Left ventricle myocardium inferior (tissue), 1 donor: ENCODE measurements around the gene SEC23IP. TPM values are rescaled to one million over a fixed set of nuclear protein-coding genes. Genes with fewer than 3 reads are reported as not detected.

Source experiments
- DNase-seq: peaks from one replicate; pipeline ENCODE4 v3.0.0-alpha.2; 2020
- H3K27ac ChIP-seq: fragments of 200-600 bp; replicated peaks from 2 replicates; pipeline ENCODE4 v1.8.0; 2021
- H3K27me3 ChIP-seq: fragments of 200-600 bp; 2 replicates; pipeline ENCODE4 v1.8.0; 2021; ENCODE audit warnings: low read depth
- H3K36me3 ChIP-seq: fragments of 200-600 bp; 2 replicates; pipeline ENCODE4 v1.8.0; 2021
- H3K4me1 ChIP-seq: fragments of 200-600 bp; 2 replicates; pipeline ENCODE4 v1.8.0; 2021
- H3K4me3 ChIP-seq: fragments of 200-600 bp; 2 replicates; pipeline ENCODE4 v1.8.0; 2021; ENCODE audit warnings: mild to moderate bottlenecking, moderate library complexity
- H3K9me3 ChIP-seq: fragments of 200-600 bp; replicated peaks from 2 replicates; pipeline ENCODE4 v1.8.0; 2021
- intact Hi-C: fragments of 100-400 bp; cut with micrococcal nuclease; formaldehyde crosslinking; loops from one replicate; pipeline ENCODE4 v1.11.0; 2022
- total RNA-seq: library from RNA; stranded (reverse); fragmentation: NEBNext Ultra II Directional; extraction: Animal tissue kit (Norgen Biotek cat#: 25700); gene quantifications from one replicate; pipeline ENCODE4 v1.2.1, GENCODE V29; 2021
- TF ChIP-seq, protein P1 (sequence below): fragments of 200-600 bp; IDR thresholded peaks from 2 replicates; pipeline ENCODE4 v1.8.0; 2021; ENCODE audit warnings: antibody characterized with exemption, mild to moderate bottlenecking, borderline replicate concordance
- donor health status: DM: no; HTN: yes; CAD: no; lungs with severe emphysema.

The SEC23IP gene
- total RNA-seq, 1 donor from 2014 or later: 27.9 TPM

DNA sequence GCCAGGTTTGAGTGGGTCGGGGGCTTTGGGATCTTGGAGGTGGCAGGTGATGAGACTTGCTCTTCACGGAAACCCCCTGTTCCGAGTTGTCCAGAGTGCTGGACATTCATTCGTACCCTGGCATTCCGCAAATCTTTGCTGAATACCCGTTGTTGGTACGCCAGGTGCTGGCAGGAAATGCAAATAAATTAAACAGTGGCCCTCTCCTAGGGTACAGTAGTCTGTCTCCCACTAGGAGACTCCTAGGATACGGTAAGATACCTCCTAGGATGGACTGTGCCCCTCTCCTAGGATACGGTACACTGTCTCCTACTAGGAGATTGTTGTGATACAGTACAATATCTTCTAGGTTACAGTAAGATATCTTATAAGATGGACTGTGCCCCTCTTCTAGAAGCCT is 544 bp downstream of the SEC23IP start:
- TF ChIP-seq, protein P1, sequence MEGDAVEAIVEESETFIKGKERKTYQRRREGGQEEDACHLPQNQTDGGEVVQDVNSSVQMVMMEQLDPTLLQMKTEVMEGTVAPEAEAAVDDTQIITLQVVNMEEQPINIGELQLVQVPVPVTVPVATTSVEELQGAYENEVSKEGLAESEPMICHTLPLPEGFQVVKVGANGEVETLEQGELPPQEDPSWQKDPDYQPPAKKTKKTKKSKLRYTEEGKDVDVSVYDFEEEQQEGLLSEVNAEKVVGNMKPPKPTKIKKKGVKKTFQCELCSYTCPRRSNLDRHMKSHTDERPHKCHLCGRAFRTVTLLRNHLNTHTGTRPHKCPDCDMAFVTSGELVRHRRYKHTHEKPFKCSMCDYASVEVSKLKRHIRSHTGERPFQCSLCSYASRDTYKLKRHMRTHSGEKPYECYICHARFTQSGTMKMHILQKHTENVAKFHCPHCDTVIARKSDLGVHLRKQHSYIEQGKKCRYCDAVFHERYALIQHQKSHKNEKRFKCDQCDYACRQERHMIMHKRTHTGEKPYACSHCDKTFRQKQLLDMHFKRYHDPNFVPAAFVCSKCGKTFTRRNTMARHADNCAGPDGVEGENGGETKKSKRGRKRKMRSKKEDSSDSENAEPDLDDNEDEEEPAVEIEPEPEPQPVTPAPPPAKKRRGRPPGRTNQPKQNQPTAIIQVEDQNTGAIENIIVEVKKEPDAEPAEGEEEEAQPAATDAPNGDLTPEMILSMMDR: no peak
- peaks cover 59% of the 10 kb centered on the region for H3K4me1 ChIP-seq
- peak overlapping the region; percentile 90 for H3K27ac ChIP-seq
- H3K4me3 ChIP-seq: peak overlapping the region; percentile 88
- peaks cover 2% of the 10 kb centered on the region for H3K36me3 ChIP-seq
- no peak for DNase-seq
- H3K27me3 ChIP-seq: no peaks in the 10 kb centered on the region
- intact Hi-C loops: no loop called here
- H3K9me3 ChIP-seq: no peaks in the 10 kb centered on the region

DNA sequence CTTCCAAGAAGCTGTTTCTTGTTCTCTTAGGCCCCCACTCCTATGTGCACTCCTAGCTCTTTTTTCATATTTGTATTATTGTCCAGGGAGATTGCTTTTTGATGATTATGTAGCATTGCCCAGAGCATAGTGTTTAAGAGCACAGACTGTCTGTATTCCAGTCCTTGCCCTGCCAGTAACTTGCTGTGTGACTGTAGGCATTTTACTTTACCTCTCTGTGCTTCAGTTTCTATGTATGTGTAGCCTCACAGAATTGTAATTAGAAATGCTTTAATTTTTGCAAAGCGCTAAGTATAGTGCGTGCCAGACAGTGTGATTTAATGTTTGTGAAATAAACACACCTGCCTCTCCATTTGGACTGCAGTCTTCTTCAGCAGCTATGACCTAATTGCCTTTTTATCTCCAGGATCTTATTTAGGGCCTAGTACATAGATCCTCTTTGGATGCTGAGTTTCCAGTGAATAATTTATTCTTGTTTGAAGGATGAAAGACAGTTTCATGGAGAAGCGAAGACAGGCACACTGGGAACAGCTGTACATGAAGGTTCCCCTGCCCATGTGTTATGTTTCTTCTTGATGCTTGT is 1.4 kb downstream of the SEC23IP start:
- H3K27me3 ChIP-seq: no peaks in the 10 kb centered on the region
- H3K27ac ChIP-seq: no peak overlapping the region
- peaks cover 59% of the 10 kb centered on the region for H3K4me1 ChIP-seq
- no peak for DNase-seq
- peak overlapping the region; percentile 88 for H3K4me3 ChIP-seq
- peaks cover 10% of the 10 kb centered on the region for H3K36me3 ChIP-seq
- intact Hi-C loops: no loop called here
- TF ChIP-seq, protein P1: no peak
- no peaks in the 10 kb centered on the region for H3K9me3 ChIP-seq

DNA sequence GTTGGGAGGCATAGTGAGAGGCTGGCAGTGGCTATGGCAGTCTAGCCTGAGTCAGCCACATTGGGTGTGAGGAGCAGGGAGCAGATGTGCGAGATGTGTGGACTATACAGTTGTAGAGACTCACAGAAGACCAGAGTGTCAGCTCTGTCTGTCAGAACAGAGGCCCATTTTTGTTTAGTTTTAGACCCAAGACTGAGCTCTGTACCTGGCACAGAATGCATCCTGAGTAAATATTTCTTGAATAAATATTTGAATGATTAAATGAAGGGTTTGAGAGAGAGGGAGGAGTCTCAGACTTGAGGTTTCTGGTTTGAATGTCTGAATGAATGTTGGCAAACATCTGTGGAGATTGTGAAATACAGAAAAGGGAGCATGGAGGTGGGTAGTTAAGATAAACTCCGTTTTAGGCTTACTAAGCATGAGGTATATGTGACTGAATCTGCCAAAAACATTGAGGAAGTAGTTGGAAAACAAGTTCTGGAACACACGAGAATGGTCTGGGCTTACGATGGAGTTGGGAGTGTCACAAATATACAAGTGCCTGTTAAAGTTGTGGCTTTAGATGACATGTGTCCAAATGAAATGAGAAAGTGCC is 3.6 kb downstream of the SEC23IP start:
- TF ChIP-seq, protein P1: no peak
- Histone ChIP-seq H3K4me3 (no peak overlapping the region), H3K27ac (peak overlapping the region; percentile 57), H3K27me3 (no peaks in the 10 kb centered on the region), H3K36me3 (peaks cover 15% of the 10 kb centered on the region), H3K9me3 (no peaks in the 10 kb centered on the region), H3K4me1 (peaks cover 68% of the 10 kb centered on the region)
- intact Hi-C loops: no loop called here
- DNase-seq: no peak

DNA sequence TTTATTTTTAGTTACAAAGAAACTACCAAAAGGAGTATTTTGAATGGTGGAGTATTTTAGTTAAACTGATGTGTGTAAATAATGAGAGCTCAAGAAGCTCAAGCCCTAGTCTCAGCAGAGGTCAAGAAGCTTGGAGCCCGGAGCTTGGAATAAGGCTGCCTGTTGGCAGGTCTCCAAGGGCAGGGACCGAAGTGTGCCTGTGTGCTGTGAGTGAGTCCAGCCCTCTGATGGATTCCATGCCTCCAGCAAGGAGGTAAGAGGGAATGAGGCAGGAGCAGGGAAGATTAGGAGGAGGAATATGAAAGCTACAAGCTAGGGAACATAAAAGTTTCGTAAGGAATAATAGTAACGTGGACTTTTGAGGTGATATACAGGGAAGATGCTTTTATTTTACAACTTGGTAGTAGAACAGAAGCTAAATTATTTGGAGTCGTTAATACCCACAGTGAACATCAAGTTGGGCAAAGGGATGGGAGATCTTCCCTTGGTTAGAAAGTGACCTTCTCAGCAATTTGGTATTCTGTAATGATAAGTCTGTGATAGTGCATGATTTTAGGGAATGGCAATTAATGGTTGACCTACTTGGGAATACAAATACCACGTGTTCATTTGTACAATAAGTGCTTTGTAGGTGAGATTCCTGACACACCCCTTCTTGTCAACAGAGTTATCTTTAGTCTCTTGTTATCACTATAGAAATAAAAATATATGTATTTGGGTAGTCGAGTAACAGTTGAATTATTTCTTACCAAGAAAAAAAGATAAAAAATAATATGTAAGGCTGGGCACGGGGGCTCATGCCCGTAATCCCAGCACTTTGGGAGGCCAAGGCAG is 4.6 kb downstream of the SEC23IP start:
- intact Hi-C loops: no loop called here
- H3K27me3 ChIP-seq: no peaks in the 10 kb centered on the region
- TF ChIP-seq, protein P1: no peak
- peak; percentile 68 for DNase-seq
- peak overlapping the region; percentile 57 for H3K27ac ChIP-seq
- no peaks in the 10 kb centered on the region for H3K9me3 ChIP-seq
- peaks cover 62% of the 10 kb centered on the region for H3K4me1 ChIP-seq
- no peak overlapping the region for H3K4me3 ChIP-seq
- peaks cover 16% of the 10 kb centered on the region for H3K36me3 ChIP-seq

DNA sequence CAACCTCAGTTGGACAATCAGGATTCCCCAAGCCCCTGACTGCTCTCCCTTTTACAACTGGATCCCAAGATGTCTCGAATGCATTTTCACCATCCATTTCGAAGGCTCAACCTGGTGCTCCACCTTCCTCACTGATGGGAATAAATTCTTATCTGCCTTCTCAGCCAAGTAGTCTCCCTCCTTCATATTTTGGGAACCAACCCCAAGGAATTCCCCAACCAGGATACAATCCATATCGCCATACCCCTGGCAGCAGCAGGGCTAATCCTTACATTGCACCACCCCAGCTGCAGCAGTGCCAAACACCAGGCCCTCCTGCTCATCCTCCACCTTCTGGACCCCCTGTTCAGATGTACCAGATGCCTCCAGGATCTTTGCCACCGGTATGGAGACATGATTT is 6.0 kb downstream of the SEC23IP start:
- H3K36me3 ChIP-seq: peaks cover 30% of the 10 kb centered on the region
- no peak overlapping the region for H3K4me3 ChIP-seq
- no peak for DNase-seq
- H3K4me1 ChIP-seq: peaks cover 51% of the 10 kb centered on the region
- intact Hi-C loops: no loop called here
- H3K27me3 ChIP-seq: no peaks in the 10 kb centered on the region
- H3K27ac ChIP-seq: no peak overlapping the region
- no peaks in the 10 kb centered on the region for H3K9me3 ChIP-seq
- TF ChIP-seq, protein P1: no peak
